Natural killer cell (primary cell): ENCODE data around the gene DNAJC24. TPM values are rescaled to one million over a fixed set of nuclear protein-coding genes. Genes with fewer than 3 reads are reported as not detected.
A peak's percentile ranks its signal among the peaks of the same experiment; 100 is the strongest.

ENCODE experiments used
- ATAC-seq, 3 donors: fragments of 150-1000 bp in 2 of 3; fragments of 200-7000 bp in 1 of 3; cut with Tn5 transposase; 1 replicate in 1 of 3; 2 replicates in 2 of 3; pipeline ENCODE4 v1.10.0; 2021; ENCODE audit warnings: mild to moderate bottlenecking in 2 of 3, moderate library complexity in 2 of 3
- DNase-seq, 2 donors: peaks; one replicate each; pipeline versions ENCODE4 v3.0.0 to v3.0.0-alpha.2; 2013 to 2021; ENCODE audit warnings: mixed read lengths in 1 of 2
- H3K27ac ChIP-seq: one replicate; pipeline ENCODE4 v1.5.1; 2013; ENCODE audit warnings: mild to moderate bottlenecking, low read length
- H3K27me3 ChIP-seq: one replicate; pipeline ENCODE4 v1.6.1; 2013; ENCODE audit warnings: low read length; ENCODE audit not compliant: control insufficient read depth, insufficient read depth
- H3K36me3 ChIP-seq: one replicate; pipeline ENCODE4 v1.6.1; 2013; ENCODE audit warnings: low read length; ENCODE audit not compliant: control insufficient read depth, insufficient read depth
- H3K4me1 ChIP-seq: one replicate; pipeline ENCODE4 v1.6.1; 2013; ENCODE audit warnings: low read length; ENCODE audit not compliant: control insufficient read depth, insufficient read depth
- H3K4me3 ChIP-seq: one replicate; pipeline ENCODE4 v1.5.1; 2013; ENCODE audit warnings: low read length
- H3K9me3 ChIP-seq: one replicate; pipeline ENCODE4 v1.6.1; 2013; ENCODE audit warnings: low read length; ENCODE audit not compliant: control insufficient read depth, insufficient read depth
- H3K27ac Mint-ChIP-seq, 2 donors: one replicate each; pipeline ENCODE4 v1.8.0; 2022; ENCODE audit warnings: mild to moderate bottlenecking in 2 of 2, mixed read lengths in 2 of 2, moderate library complexity in 1 of 2
- H3K27me3 Mint-ChIP-seq, 2 donors: one replicate each; pipeline ENCODE4 v1.8.0; 2022; ENCODE audit warnings: low read depth in 2 of 2, mixed read lengths in 2 of 2
- H3K36me3 Mint-ChIP-seq: one replicate; pipeline ENCODE4 v1.8.0; 2022; ENCODE audit warnings: mixed read lengths
- H3K4me1 Mint-ChIP-seq, 2 donors: one replicate each; pipeline ENCODE4 v1.8.0; 2022; ENCODE audit warnings: mixed read lengths in 2 of 2
- H3K4me3 Mint-ChIP-seq: one replicate; pipeline ENCODE4 v1.8.0; 2022; ENCODE audit warnings: mild to moderate bottlenecking, moderate library complexity, mixed read lengths
- H3K9me3 Mint-ChIP-seq, 2 donors: one replicate each; pipeline ENCODE4 v1.8.0; 2022; ENCODE audit warnings: mixed read lengths in 2 of 2
- CTCF ChIP-seq: fragments of 200-600 bp; IDR thresholded peaks from one replicate; pipeline ENCODE4 v1.8.0; 2022; ENCODE audit warnings: antibody characterized with exemption
- WGBS: methylation state at CpG from one replicate; pipeline ENCODE4 v1.1.7; 2013; ENCODE audit warnings: missing lambda C conversion rate; ENCODE audit not compliant: insufficient coverage; 5-methylcytosine and 5-hydroxymethylcytosine counted together
- intact Hi-C: fragments of 100-400 bp; cut with micrococcal nuclease; formaldehyde crosslinking; loops from one replicate; pipeline ENCODE4 v1.14.2; 2022
- total RNA-seq, 4 donors: library from RNA; stranded (reverse); fragments of 120-200 nt in 1 of 4; gene quantifications; one replicate each; pipeline versions ENCODE4 v1.2.3 to v1.2.4, GENCODE V29; 2013 to 2022

DNAJC24 gene
- total RNA-seq, 3 donors from 2014 or later (not counting 1 experiment from before 2014, with no cell fraction given), result 14.9 to 22.7 (median 18.6) TPM

GRCh38 chr11:31387379-31387778, 17.7 kb downstream of the DNAJC24 start:
- no peak overlapping the region for H3K27ac ChIP-seq
- intact Hi-C loops, result no loop called here
- no peak for ATAC-seq
- no peak overlapping the region for H3K4me3 Mint-ChIP-seq
- no peak overlapping the region for H3K27ac Mint-ChIP-seq
- H3K4me1 ChIP-seq, result no peaks in the 10 kb centered on the region
- no peak for DNase-seq
- no peak for TF ChIP-seq CTCF
- no peaks in the 10 kb centered on the region for H3K9me3 ChIP-seq
- no peaks in the 10 kb centered on the region for H3K27me3 Mint-ChIP-seq
- no peaks in the 10 kb centered on the region for H3K36me3 ChIP-seq
- H3K9me3 Mint-ChIP-seq, result no peaks in the 10 kb centered on the region
- 100% methylated on average over 1 of the region's 2 CpGs for WGBS
- peaks cover 16 to 21% of the 10 kb centered on the region in 2 donors for H3K4me1 Mint-ChIP-seq
- no peak overlapping the region for H3K4me3 ChIP-seq
- H3K27me3 ChIP-seq, result no peaks in the 10 kb centered on the region
- peaks cover 8% of the 10 kb centered on the region for H3K36me3 Mint-ChIP-seq

DNA sequence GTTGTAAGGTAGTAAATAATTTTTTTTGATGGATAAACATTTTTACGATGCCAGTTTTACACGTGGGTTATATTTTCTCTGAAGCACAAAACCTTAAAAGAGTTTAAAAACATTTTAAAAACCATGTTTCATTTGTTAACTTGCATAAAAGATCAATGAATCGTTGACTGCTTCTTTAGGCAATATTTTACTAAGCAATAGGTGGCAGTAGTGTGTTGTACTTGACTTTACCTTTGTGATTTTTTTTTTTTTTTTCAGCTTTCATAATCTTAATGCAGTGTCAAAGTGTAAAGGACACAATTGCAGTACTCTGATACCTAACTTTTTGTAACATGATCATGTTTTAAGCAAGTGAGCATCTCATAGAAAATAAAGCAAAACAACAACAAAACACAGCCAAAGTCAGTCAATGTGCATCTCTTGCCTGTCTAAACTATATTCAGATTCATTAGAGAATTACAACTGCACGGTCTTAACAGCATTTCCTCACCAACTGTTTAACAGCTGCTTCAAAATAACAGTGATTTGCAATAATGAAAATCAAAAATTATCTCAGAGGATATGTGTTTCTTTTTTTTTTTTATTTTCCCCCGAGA, 27.7 kb downstream of the DNAJC24 start:
- Mint-ChIP-seq H3K4me1 (no peaks in the 10 kb centered on the region), H3K36me3 (no peaks in the 10 kb centered on the region), H3K27ac (no peak overlapping the region), H3K4me3 (no peak overlapping the region), H3K9me3 (no peaks in the 10 kb centered on the region), H3K27me3 (no peaks in the 10 kb centered on the region)
- TF ChIP-seq CTCF, result peak; percentile 62
- intact Hi-C loops, result loop anchor here (1.0 to 5.0 kb wide), 3 partner anchors 561 to 780 kb away; no protein-coding TSS in a partner anchor
- Histone ChIP-seq H3K27ac (no peak overlapping the region), H3K27me3 (no peaks in the 10 kb centered on the region), H3K36me3 (no peaks in the 10 kb centered on the region), H3K9me3 (no peaks in the 10 kb centered on the region), H3K4me1 (no peaks in the 10 kb centered on the region), H3K4me3 (no peak overlapping the region)
- DNase-seq, result peak in 1 of 2 donors; percentile 45
- 90% methylated on average over 2 of the region's 5 CpGs for WGBS
- peak in 1 of 3 donors; percentile 53 for ATAC-seq

- Histone ChIP-seq H3K27ac (no peak overlapping the region), H3K27me3 (no peaks in the 10 kb centered on the region), H3K4me1 (no peaks in the 10 kb centered on the region), H3K9me3 (no peaks in the 10 kb centered on the region), H3K4me3 (no peak overlapping the region), H3K36me3 (no peaks in the 10 kb centered on the region)
- intact Hi-C loops, result no loop called here
- Mint-ChIP-seq H3K27me3 (no peaks in the 10 kb centered on the region), H3K27ac (no peak overlapping the region), H3K4me1 (peaks cover 0 to 11% of the 10 kb centered on the region in 2 donors), H3K9me3 (no peaks in the 10 kb centered on the region), H3K36me3 (no peaks in the 10 kb centered on the region), H3K4me3 (no peak overlapping the region)
- ATAC-seq, result no peak
- DNase-seq, result no peak
- TF ChIP-seq CTCF, result no peak
Observed at GRCh38 chr11:31404614-31405013, 35.0 kb downstream of the DNAJC24 start.

DNA sequence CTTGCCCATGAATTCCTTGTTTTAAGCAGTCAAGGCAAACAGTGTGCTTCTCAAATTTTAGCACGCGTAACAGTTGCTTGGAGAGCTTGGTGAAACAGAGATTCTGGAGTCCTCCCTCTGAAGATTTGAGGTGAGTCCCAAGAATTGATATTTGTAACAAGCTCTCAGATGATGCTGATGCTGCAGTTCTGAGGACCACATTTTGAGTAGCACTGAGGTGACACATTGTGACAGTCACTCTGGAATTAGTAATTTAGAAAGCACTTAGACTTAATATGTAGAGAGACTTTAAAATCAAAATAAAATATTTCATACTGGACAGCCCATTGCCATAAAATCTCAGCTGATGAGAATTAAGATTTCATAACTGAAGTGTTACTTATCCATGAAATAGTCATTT, 38.5 kb downstream of the DNAJC24 start:
- H3K27ac Mint-ChIP-seq, result no peak overlapping the region
- no peak for ATAC-seq
- 95% methylated on average over 2 of the region's 2 CpGs for WGBS

More for the DNA sequence above, 38.5 kb downstream of the DNAJC24 start:
- H3K27me3 Mint-ChIP-seq, result no peaks in the 10 kb centered on the region
- Histone ChIP-seq H3K27ac (no peak overlapping the region), H3K9me3 (no peaks in the 10 kb centered on the region), H3K4me3 (no peak overlapping the region), H3K27me3 (no peaks in the 10 kb centered on the region), H3K4me1 (no peaks in the 10 kb centered on the region), H3K36me3 (no peaks in the 10 kb centered on the region)
- no peak overlapping the region for H3K4me3 Mint-ChIP-seq
- intact Hi-C loops, result no loop called here
- H3K9me3 Mint-ChIP-seq, result peaks cover 0 to 2% of the 10 kb centered on the region in 2 donors
- peaks cover 0 to 8% of the 10 kb centered on the region in 2 donors for H3K4me1 Mint-ChIP-seq
- TF ChIP-seq CTCF, result no peak
- no peak for DNase-seq
- peaks cover 14% of the 10 kb centered on the region for H3K36me3 Mint-ChIP-seq
